ENCODE results near the gene TRPM1.

DNA sequence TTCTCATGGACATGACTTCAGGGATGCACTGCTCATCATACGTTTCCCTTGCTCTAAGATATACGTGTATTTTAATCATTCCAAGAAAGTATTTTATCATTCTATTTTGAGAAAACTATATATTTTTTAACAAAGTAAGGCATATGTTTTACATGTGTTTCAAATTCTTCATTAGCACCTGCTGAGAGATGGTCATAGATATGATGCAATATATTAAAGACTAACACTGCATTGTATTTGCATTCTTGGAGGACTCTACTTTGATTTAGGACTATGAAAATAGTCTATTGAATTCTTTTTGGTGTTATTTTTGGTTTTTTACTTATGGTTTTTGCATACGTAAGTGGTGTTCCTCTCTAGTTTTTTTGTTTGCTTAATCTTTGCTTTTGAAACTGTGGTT is 55.9 kb downstream of the TRPM1 start:
- TF ChIP-seq, protein P1, sequence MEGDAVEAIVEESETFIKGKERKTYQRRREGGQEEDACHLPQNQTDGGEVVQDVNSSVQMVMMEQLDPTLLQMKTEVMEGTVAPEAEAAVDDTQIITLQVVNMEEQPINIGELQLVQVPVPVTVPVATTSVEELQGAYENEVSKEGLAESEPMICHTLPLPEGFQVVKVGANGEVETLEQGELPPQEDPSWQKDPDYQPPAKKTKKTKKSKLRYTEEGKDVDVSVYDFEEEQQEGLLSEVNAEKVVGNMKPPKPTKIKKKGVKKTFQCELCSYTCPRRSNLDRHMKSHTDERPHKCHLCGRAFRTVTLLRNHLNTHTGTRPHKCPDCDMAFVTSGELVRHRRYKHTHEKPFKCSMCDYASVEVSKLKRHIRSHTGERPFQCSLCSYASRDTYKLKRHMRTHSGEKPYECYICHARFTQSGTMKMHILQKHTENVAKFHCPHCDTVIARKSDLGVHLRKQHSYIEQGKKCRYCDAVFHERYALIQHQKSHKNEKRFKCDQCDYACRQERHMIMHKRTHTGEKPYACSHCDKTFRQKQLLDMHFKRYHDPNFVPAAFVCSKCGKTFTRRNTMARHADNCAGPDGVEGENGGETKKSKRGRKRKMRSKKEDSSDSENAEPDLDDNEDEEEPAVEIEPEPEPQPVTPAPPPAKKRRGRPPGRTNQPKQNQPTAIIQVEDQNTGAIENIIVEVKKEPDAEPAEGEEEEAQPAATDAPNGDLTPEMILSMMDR (IDR thresholded peaks at IDR 0.05) = no peak
- TF ChIP-seq ZFX (IDR thresholded peaks at IDR 0.05; ENCODE audit: borderline replicate concordance) = no peak
